HFF-Myc (cell line): ENCODE results near the gene RHOA.
"Not testable (repeated sequence)": the region's sequence is repeated elsewhere in the genome, so short reads cannot be mapped to it uniquely, and the experiment has no call there.

Experiments used
- DNase-seq: peaks from one replicate; pipeline ENCODE4 v3.0.0-alpha.2; 2011; ENCODE audit warnings: low read depth; ENCODE audit errors: extremely low read depth
- H3K4me3 ChIP-seq: replicated peaks from 2 replicates; pipeline ENCODE4 v1.5.1; 2011; ENCODE audit warnings: low read depth, mild to moderate bottlenecking, control low read depth, low read length
- CTCF ChIP-seq: IDR thresholded peaks from 2 replicates; pipeline ENCODE4 v1.5.1; 2012; ENCODE audit warnings: mild to moderate bottlenecking, low read depth, low read length, control low read depth; ENCODE audit errors: missing control alignments

The RHOA gene

DNA sequence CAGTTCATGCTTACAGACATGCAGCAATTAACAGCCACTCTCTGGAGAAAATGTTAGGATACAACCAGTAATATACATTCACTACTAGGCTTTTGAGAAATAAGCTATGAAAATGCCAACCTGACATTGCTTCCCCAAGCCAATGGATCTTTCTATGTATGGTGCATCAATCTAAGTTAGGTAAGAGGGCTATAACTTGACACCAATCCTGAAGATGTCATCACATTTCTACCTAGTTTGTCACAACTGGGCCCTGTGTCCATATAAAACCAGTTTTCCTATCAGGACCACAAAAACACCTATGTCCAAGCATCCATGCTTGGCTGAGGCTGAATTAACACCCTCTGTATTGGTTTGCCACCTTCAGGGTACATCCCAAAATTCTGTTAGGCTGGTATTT lies 39.8 kb downstream of the RHOA start:
- no peak for DNase-seq
- no peak for TF ChIP-seq CTCF

DNA sequence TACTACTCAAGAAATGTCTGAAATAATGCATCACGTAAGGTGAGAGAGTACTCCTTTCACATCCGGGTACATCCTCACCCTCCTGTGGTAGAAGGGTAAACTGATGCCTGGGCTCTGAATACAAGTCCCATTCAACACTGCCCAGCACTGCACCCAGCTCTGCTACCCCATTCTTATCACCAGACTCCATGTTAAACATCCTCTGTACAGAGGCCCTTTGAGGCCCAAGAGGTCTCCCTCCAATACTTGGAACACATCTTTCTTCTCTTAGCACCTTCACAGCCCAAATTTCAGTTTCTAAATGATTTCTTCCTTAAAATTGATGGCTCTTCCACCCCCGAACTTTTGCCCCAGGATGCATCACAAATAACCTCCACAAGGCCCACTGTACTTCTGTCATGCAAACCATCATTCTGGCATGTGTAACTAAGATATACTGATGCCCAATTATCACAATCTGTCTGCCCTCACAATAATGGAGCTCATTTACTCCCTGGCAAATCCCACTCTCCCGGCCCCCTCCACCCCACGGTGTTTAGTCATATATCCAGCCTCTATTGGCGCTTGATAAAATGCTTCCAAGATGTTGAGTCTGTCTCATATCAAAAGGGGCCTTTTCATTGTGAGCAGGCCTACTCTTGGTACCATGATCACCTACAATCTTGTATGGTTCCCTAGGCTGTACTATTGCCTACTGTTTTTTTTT lies 41.0 kb downstream of the RHOA start:
- no peak overlapping the region for H3K4me3 ChIP-seq
- DNase-seq = no peak
- no peak for TF ChIP-seq CTCF

More for the DNA sequence above, 39.8 kb downstream of the RHOA start:
- no peak overlapping the region for H3K4me3 ChIP-seq

- DNase-seq = no peak
- no peak overlapping the region for H3K4me3 ChIP-seq
- no peak for TF ChIP-seq CTCF
These were observed 49.2 kb downstream of the RHOA start for GRCh38 chr3:49362561-49362960.

DNA sequence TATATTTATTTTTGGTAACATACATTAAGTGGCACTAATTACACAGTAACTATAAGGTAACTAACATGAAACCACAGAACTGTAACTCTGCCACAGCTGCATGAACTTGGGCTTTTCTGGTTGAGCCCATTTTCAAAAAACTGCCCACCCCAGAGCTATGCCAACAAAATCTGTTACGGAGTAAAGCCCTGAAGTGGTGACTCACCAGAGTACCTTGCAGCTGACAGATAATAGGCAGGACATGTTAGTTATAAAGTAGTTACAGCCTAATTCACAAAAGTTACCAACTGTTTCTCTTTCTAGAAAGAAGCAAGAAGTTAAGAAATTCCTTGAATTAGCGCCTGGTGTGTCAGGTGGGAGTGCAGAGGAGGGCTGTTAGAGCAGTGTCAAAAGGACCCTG lies 52.2 kb downstream of the RHOA start:
- DNase-seq = no peak
- TF ChIP-seq CTCF = no peak
- H3K4me3 ChIP-seq = no peak overlapping the region

DNA sequence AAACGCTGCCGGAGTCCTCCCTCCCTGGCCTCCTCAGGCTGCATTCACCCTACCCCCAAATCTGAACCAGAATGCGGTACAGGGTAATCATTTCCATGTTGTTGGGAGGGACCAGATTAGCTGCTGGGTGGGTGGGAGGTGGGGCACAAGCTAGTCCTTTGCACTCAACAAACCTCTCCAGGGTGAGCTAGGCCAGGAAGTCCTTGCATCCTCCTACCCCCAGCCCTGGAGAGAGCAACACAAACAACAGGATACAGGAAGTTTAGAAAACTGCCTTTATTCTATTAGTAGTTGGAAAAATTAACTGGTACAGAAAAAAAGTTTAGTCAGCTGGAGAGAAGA lies 52.9 kb downstream of the RHOA start:
- H3K4me3 ChIP-seq = peak overlapping the region; percentile 86
- DNase-seq = peak; percentile 49
- no peak for TF ChIP-seq CTCF

- DNase-seq = peak; percentile 80
- no peak for TF ChIP-seq CTCF
- peak within 1 kb of the TSS; percentile 86 for H3K4me3 ChIP-seq
These were observed 53.4 kb downstream of the RHOA start, which contains the start of gene GPX1 for GRCh38 chr3:49358217-49358883. Gene GPX1, minus strand, starts transcription at chr3:49358353. Its CDS starts 75 bp downstream, at chr3:49358278.

DNA sequence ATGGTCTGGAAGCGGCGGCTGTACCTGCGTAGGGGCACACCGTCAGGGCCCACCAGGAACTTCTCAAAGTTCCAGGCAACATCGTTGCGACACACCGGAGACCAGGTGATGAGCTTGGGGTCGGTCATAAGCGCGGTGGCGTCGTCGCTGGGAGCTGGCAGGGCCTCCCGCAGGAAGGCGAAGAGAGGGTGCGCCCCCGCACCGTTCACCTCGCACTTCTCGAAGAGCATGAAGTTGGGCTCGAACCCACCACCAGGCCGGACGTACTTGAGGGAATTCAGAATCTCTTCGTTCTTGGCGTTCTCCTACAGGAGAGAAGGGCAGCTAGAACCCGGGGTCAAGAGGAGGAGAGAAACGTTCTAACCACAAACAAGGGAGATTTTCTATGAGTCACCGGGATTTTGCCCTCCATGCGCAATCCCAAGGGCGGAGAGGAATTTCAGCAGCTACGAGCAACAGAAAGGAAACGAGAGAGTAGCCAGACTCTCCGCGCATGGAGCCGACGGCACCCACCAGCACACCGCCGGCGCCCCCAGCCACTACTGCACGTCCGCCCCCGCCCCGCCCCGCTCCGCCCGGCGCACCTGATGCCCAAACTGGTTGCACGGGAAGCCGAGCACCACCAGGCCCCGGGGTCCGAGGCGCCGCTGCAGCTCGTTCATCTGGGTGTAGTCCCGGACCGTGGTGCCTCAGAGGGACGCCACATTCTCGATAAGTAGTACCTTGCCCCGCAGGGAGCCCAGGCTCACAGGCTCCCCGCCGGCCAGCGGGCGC lies 54.1 kb downstream of the RHOA start:
- H3K4me3 ChIP-seq = peak overlapping the region; percentile 86
- peak; percentile 52 for DNase-seq

- peak overlapping the region; percentile 86 for H3K4me3 ChIP-seq
- DNase-seq = not testable (repeated sequence)
These were observed 54.7 kb downstream of the RHOA start for GRCh38 chr3:49357095-49357442.
